HepG2 (cell line): ENCODE data around the gene CADM2. TPM values are rescaled to one million over a fixed set of nuclear protein-coding genes. Genes with fewer than 3 reads are reported as not detected.

ENCODE experiments used
- ATAC-seq: fragments of 200-7000 bp; cut with Tn5 transposase; 3 replicates; pipeline ENCODE4 v1.9.1; 2020; ENCODE audit warnings: mild to moderate bottlenecking, moderate library complexity
- BruUV-seq: library from RNA; stranded (reverse); fragments of 400-500 nt; replicated peaks from 2 replicates; lab custom pipeline; 2021; lab: Mats Ljungman, UMichigan
- CTCF ChIA-PET: fragments of 300-600 bp; formaldehyde crosslinking; extraction: SDS; loops from one replicate; lab custom pipeline; 2021; ENCODE audit warnings: low total read pairs, inconsistent platforms, low intra/inter-chr PET ratio; lab: Yijun Ruan, JAX
- POLR2A ChIA-PET: fragments of 350-600 bp; sonication (Branson Sonifier 250); formaldehyde crosslinking; loops from one replicate; lab custom pipeline; 2020; ENCODE audit warnings: antibody characterized with exemption, inconsistent platforms; lab: Yijun Ruan, JAX
- DNase-seq: peaks from one replicate; pipeline ENCODE4 v3.0.0-alpha.2; 2015; ENCODE audit warnings: low spot score
- FAIRE-seq: peaks from 3 replicates; lab custom pipeline; 2011; peaks lifted over from hg19 to GRCh38; lab: Jason Lieb, UNC
- H2AFZ ChIP-seq: one replicate; pipeline ENCODE4 v1.6.1; 2011; ENCODE audit warnings: low read length, inconsistent platforms
- H3K27ac ChIP-seq: fragments of 300-600 bp; 3 replicates; pipeline ENCODE4 v1.8.0; 2011; ENCODE audit warnings: mixed run types, mild to moderate bottlenecking, mixed read lengths, low read length, inconsistent platforms; ENCODE audit not compliant: insufficient read depth; ENCODE audit errors: extremely low read length
- H3K27me3 ChIP-seq, 2 experiments: fragments of 200-600 bp in 1 of 2; 2 replicates in 1 of 2; 3 replicates in 1 of 2; pipeline versions ENCODE4 v1.6.0 to v1.8.0; 2011; ENCODE audit warnings: low read length in 2 of 2, mild to moderate bottlenecking in 2 of 2, moderate library complexity in 2 of 2, inconsistent platforms in 1 of 2; ENCODE audit not compliant: insufficient read depth in 2 of 2, control insufficient read depth in 1 of 2
- H3K36me3 ChIP-seq, 2 experiments: fragments of 200-600 bp in 1 of 2; replicated peaks in 1 of 2; 2 replicates in 1 of 2; 3 replicates in 1 of 2; pipeline versions ENCODE4 v1.5.1 to v1.8.0; 2011; ENCODE audit warnings: low read length in 2 of 2, inconsistent platforms in 1 of 2; ENCODE audit not compliant: insufficient read depth in 2 of 2, control insufficient read depth in 1 of 2
- H3K4me1 ChIP-seq: 2 replicates; pipeline ENCODE4 v1.5.1; 2012; ENCODE audit warnings: low read length, inconsistent platforms; ENCODE audit not compliant: insufficient read depth
- H3K4me2 ChIP-seq: 2 replicates; pipeline ENCODE4 v1.6.0; 2011; ENCODE audit warnings: low read depth, low read length, inconsistent platforms
- H3K4me3 ChIP-seq, 3 experiments: fragments of 200-600 bp in 1 of 3; sonication (generic), shearing (Covaris generic) in 1 of 3; replicated peaks in 1 of 3; 2 replicates each; pipeline ENCODE4 v1.5.1; 2011 to 2016; ENCODE audit warnings: low read length in 3 of 3, inconsistent platforms in 2 of 3, low read depth in 2 of 3, mild to moderate bottlenecking in 2 of 3, control low read depth in 1 of 3, mixed read lengths in 1 of 3; ENCODE audit not compliant: insufficient read depth in 1 of 3
- H3K79me2 ChIP-seq: one replicate; pipeline ENCODE4 v1.6.1; 2011; ENCODE audit warnings: low read length, inconsistent platforms; ENCODE audit not compliant: insufficient read depth
- H3K9ac ChIP-seq: 2 replicates; pipeline ENCODE4 v1.6.0; 2011; ENCODE audit warnings: mild to moderate bottlenecking, low read depth, low read length, inconsistent platforms; ENCODE audit not compliant: insufficient read depth
- H3K9me3 ChIP-seq: 2 replicates; pipeline ENCODE4 v1.5.1; 2012; ENCODE audit warnings: mild to moderate bottlenecking, low read length
- H4K20me1 ChIP-seq: 2 replicates; pipeline ENCODE4 v1.6.0; 2011; ENCODE audit warnings: inconsistent platforms, mild to moderate bottlenecking, low read length, moderate library complexity; ENCODE audit not compliant: insufficient read depth
- AGO1 ChIP-seq: fragments of 200-400 bp; formaldehyde crosslinking; IDR thresholded peaks from 2 replicates; pipeline ENCODE4 v1.6.1; 2017; ENCODE audit warnings: mild to moderate bottlenecking, low read depth, low read length, moderate library complexity; ENCODE audit not compliant: poor library complexity, severe bottlenecking
- ERF ChIP-seq: IDR thresholded peaks from 2 replicates; pipeline ENCODE4 v1.6.1; 2018; ENCODE audit warnings: missing biosample characterization, missing genetic modification reagents
- EZH2 ChIP-seq: conservative IDR thresholded peaks from 2 replicates; pipeline ENCODE4 v1.6.1; 2012; ENCODE audit warnings: mild to moderate bottlenecking, low read depth, low read length, moderate library complexity
- KDM2A ChIP-seq: sonication (generic); formaldehyde crosslinking; IDR thresholded peaks from 2 replicates; pipeline ENCODE4 v1.4.0; 2020; ENCODE audit warnings: low read depth, missing genetic modification reagents, borderline replicate concordance
- MED13 ChIP-seq: sonication (generic); formaldehyde crosslinking; IDR thresholded peaks from 2 replicates; pipeline ENCODE4 v1.5.0; 2020; ENCODE audit warnings: missing genetic modification reagents
- RBAK ChIP-seq: sonication (generic); formaldehyde crosslinking; IDR thresholded peaks from 2 replicates; pipeline ENCODE4 v1.5.1; 2020; ENCODE audit warnings: mild to moderate bottlenecking, missing genetic modification reagents
- REXO4 ChIP-seq: sonication (generic); formaldehyde crosslinking; IDR thresholded peaks from 2 replicates; pipeline ENCODE4 v1.8.0; 2022; ENCODE audit warnings: missing genetic modification reagents, mild to moderate bottlenecking, borderline replicate concordance
- SRY ChIP-seq: sonication (generic); formaldehyde crosslinking; IDR thresholded peaks from 2 replicates; pipeline ENCODE4 v1.8.0; 2022; ENCODE audit warnings: mild to moderate bottlenecking, missing genetic modification reagents
- TBL1XR1 ChIP-seq: fragments of 150-350 bp; IDR thresholded peaks from 2 replicates; pipeline ENCODE4 v1.6.1; 2014; ENCODE audit warnings: borderline replicate concordance, low read length; ENCODE audit not compliant: partially characterized antibody
- TCF12 ChIP-seq, 2 experiments: fragments of 450-650 bp in 1 of 2; sonication (generic) in 1 of 2; formaldehyde crosslinking in 1 of 2; IDR thresholded peaks; 2 replicates each; pipeline versions ENCODE4 v1.6.1 to v1.8.0; 2017 to 2022; ENCODE audit warnings: antibody characterized with exemption in 1 of 2, mild to moderate bottlenecking in 1 of 2, missing genetic modification reagents in 1 of 2, moderate library complexity in 1 of 2
- ZBTB7A ChIP-seq: sonication (generic); formaldehyde crosslinking; IDR thresholded peaks from 2 replicates; pipeline ENCODE4 v1.8.0; 2022; ENCODE audit warnings: mild to moderate bottlenecking, missing genetic modification reagents
- ZFP37 ChIP-seq: sonication (generic); formaldehyde crosslinking; IDR thresholded peaks from 2 replicates; pipeline ENCODE4 v1.4.0; 2020; ENCODE audit warnings: missing genetic modification reagents, borderline replicate concordance
- ZIK1 ChIP-seq: sonication (generic); formaldehyde crosslinking; IDR thresholded peaks from 2 replicates; pipeline ENCODE4 v1.5.0; 2020; ENCODE audit warnings: mild to moderate bottlenecking, low read depth, missing genetic modification reagents, borderline replicate concordance
- ZNF576 ChIP-seq: sonication (generic); formaldehyde crosslinking; IDR thresholded peaks from 2 replicates; pipeline ENCODE4 v1.4.0; 2020; ENCODE audit warnings: mild to moderate bottlenecking, missing genetic modification reagents
- WGBS: methylation state at CpG from one replicate; pipeline ENCODE4 v1.1.6; 2017; ENCODE audit warnings: low lambda C conversion rate; 5-methylcytosine and 5-hydroxymethylcytosine counted together
- in situ Hi-C: cut with HindIII; loops from 2 replicates; pipeline ENCODE4 v1.10.0; 2017; ENCODE audit warnings: low pct_unique_long_range_greater_than_20kb; ENCODE audit not compliant: extremely low pct_ligation_motif_present
- intact Hi-C: fragments of 100-400 bp; cut with micrococcal nuclease; formaldehyde crosslinking; loops from one replicate; pipeline ENCODE4 v1.10.0; 2022; ENCODE audit not compliant: unreplicated experiment
- polyA plus RNA-seq, 8 experiments: library from polyadenylated mRNA; depleted of rRNA in 3 of 8; stranded (reverse) in 7 of 8; unstranded in 1 of 8; fragments of >200 nt; fragmentation: Illumina TruSeq in 4 of 8; extraction: Trizol in 4 of 8; gene quantifications; 2 replicates each; pipeline versions ENCODE4 v1.2.1 to v1.2.3, GENCODE V29; 2011 to 2016; ENCODE audit warnings: low read depth in 4 of 8, missing spikeins in 1 of 8, mixed read lengths in 1 of 8; ENCODE audit not compliant: insufficient read depth in 1 of 8
- total RNA-seq, 5 experiments: library from RNA; depleted of rRNA; stranded (reverse); fragments of >200 nt; fragmentation: Illumina TruSeq; extraction: Trizol; gene quantifications; 2 replicates each; pipeline ENCODE4 v1.2.3, GENCODE V29; 2016; ENCODE audit warnings: low read depth in 1 of 5
- TF ChIP-seq, protein P1 (sequence below): sonication (generic); formaldehyde crosslinking; IDR thresholded peaks from 2 replicates; pipeline ENCODE4 v1.5.0; 2020; ENCODE audit warnings: missing genetic modification reagents
- TF ChIP-seq, protein P2 (sequence below): IDR thresholded peaks from 2 replicates; pipeline ENCODE4 v1.6.1; 2016; ENCODE audit warnings: low read depth, borderline replicate concordance
- TF ChIP-seq, protein P3 (sequence below): IDR thresholded peaks from 2 replicates; pipeline ENCODE4 v1.6.1; 2012; ENCODE audit warnings: inconsistent platforms

CADM2 gene
- total and polyA plus RNA-seq, 2 of the 13 experiments (the other 11 are each of a cell fraction or from before 2014, with no cell fraction given): not detected

DNA sequence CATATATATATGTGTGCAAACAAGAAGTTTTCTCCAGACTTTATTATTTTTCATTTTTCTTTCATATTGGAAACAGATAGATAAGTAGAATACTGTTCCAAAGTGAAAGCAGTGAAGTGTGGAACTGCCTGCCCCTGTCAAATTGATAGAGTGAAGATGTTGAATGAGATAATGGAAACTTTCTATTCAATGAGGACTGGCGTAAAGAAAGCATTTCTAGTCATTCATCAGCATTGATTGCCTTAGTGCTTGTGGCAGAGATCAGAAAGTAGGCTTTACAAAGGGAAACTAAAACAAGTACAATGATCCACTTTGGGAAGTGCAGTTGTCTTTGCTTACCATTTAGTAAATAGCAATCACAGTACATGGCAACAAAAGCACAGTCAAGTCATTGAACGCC lies 300.0 kb downstream of the CADM2 start:
- no peaks in the 10 kb centered on the region for H3K9me3 ChIP-seq
- no peak overlapping the region for H3K27ac ChIP-seq
- TF ChIP-seq ZIK1 (CRISPR knock-in tag): no peak
- no peak for TF ChIP-seq AGO1
- TF ChIP-seq, protein P1, sequence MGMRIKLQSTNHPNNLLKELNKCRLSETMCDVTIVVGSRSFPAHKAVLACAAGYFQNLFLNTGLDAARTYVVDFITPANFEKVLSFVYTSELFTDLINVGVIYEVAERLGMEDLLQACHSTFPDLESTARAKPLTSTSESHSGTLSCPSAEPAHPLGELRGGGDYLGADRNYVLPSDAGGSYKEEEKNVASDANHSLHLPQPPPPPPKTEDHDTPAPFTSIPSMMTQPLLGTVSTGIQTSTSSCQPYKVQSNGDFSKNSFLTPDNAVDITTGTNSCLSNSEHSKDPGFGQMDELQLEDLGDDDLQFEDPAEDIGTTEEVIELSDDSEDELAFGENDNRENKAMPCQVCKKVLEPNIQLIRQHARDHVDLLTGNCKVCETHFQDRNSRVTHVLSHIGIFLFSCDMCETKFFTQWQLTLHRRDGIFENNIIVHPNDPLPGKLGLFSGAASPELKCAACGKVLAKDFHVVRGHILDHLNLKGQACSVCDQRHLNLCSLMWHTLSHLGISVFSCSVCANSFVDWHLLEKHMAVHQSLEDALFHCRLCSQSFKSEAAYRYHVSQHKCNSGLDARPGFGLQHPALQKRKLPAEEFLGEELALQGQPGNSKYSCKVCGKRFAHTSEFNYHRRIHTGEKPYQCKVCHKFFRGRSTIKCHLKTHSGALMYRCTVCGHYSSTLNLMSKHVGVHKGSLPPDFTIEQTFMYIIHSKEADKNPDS: no peak
- TF ChIP-seq ZNF576 (CRISPR knock-in tag): no peak
- no peak for TF ChIP-seq KDM2A (CRISPR knock-in tag)
- TF ChIP-seq TBL1XR1: no peak
- TF ChIP-seq, protein P2, sequence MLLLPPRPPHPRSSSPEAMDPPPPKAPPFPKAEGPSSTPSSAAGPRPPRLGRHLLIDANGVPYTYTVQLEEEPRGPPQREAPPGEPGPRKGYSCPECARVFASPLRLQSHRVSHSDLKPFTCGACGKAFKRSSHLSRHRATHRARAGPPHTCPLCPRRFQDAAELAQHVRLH (CRISPR knock-in tag): no peak
- TF ChIP-seq TCF12 (IDR thresholded peaks at IDR 0.05): no peak
- TF ChIP-seq TCF12 (CRISPR knock-in tag; IDR thresholded peaks at IDR 0.05): no peak
- no peak for TF ChIP-seq RBAK
- no peak for TF ChIP-seq ZFP37 (CRISPR knock-in tag)
- TF ChIP-seq EZH2: no peak
- TF ChIP-seq, protein P3, sequence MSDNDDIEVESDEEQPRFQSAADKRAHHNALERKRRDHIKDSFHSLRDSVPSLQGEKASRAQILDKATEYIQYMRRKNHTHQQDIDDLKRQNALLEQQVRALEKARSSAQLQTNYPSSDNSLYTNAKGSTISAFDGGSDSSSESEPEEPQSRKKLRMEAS: no peak
- no peak for TF ChIP-seq REXO4 (CRISPR knock-in tag)
- no peak for TF ChIP-seq SRY
- no peak for TF ChIP-seq MED13 (CRISPR knock-in tag)
- TF ChIP-seq ZBTB7A (CRISPR knock-in tag): no peak
- no peak for TF ChIP-seq ERF (CRISPR knock-in tag)
- FAIRE-seq (no peak), ATAC-seq (no peak), DNase-seq (no peak)
- no peak overlapping the region for H3K9ac ChIP-seq
- ChIA-PET POLR2A (no interaction called here), CTCF (no interaction called here)
- H3K36me3 ChIP-seq: no peaks in the 10 kb centered on the region
- H3K79me2 ChIP-seq: no peaks in the 10 kb centered on the region
- 8% methylated on average over 2 of the region's 2 CpGs for WGBS
- intact Hi-C loops (no loop called here), in situ Hi-C loops (no loop called here)
- H3K27me3 ChIP-seq: no peaks in the 10 kb centered on the region
- no peak overlapping the region for H2AFZ ChIP-seq
- H3K4me2 ChIP-seq: no peak overlapping the region
- H3K4me1 ChIP-seq: no peaks in the 10 kb centered on the region
- no peaks in the 10 kb centered on the region for H4K20me1 ChIP-seq
- no TSS peak for BruUV-seq
- H3K4me3 ChIP-seq: no peak overlapping the region
